Stimulated activated CD8-positive, alpha-beta memory T cell treated with anti-CD3 and anti-CD28 coated beads, Interleukin-7, amount 100 ng/mL, for 1 hour (primary cell): ENCODE measurements around the gene CACNA1G.

Experiments used
- DNase-seq, 2 donors: peaks; one replicate each; pipeline ENCODE4 v3.0.0-alpha.2; 2020; ENCODE audit warnings: low read depth in 2 of 2

The CACNA1G gene

DNA sequence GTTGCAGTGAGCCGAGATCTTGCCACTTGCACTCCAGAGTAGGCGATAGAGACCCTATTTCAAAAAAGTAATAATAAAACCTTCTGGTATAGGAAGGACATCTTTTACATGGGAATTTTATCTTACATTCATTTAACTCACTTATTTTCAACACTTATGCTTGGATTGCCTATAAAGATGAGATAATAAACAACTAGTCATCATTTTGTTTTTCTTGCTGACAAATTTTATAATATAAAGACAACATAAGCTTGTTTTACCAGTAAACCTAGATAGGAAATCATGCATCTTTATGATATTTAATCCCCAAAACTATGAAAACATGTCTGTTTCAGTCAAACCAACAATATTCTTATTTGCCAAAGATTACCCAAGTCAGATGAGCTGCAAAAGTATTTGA, 91.1 kb downstream of the CACNA1G start:
- DNase-seq, result no peak

- DNase-seq, result no peak
These were observed 93.2 kb downstream of the CACNA1G start for GRCh38 chr17:50653738-50654137.

DNA sequence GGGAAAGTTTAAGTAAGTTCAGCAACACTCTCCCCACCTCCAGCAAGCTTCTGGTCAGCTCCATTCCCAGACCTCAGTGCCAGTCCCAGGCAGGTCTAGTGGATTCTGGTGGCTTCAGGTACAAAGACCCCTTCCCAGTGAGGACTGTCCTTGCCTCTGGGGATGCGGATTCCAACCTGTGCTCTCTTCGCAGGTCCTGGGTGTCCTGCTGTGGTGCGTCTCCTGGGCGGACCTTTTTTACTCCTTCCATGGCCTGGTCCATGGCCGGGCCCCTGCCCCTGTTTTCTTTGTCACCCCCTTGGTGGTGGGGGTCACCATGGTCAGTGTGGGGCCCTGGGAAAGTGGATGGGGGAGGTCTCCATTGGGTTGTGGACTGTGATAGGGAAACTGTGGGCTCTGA, 96.0 kb downstream of the CACNA1G start:
- DNase-seq, result no peak

GRCh38 chr17:50657054-50657453, 96.5 kb downstream of the CACNA1G start:
- DNase-seq, result no peak

- no peak for DNase-seq
These were observed 97.1 kb downstream of the CACNA1G start for GRCh38 chr17:50657627-50658026.

DNA sequence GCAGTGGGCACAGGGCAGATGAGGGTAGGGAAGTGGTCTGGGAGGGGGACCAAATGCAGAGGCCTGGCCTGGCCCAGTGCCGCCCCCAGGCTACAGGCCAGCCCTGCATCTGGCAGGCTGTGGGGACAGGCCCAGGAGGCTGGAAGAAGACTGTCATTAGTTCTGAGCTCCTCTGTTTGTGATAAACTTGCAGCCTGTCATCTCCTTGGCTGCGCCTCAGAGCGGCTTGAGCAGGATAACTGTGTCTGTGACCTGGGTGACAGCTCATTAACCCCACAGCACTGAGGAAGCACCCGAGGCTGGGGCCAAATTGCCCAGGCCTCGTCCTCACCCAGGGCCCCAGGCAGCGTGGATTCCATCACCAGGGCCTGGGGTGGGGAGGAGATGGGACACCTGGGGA, 98.1 kb downstream of the CACNA1G start:
- DNase-seq, result no peak

- DNase-seq, result no peak
These were observed 98.7 kb downstream of the CACNA1G start for GRCh38 chr17:50659179-50659578.

GRCh38 chr17:50660042-50660886, 99.7 kb downstream of the CACNA1G start:
- DNase-seq, result no peak

DNA sequence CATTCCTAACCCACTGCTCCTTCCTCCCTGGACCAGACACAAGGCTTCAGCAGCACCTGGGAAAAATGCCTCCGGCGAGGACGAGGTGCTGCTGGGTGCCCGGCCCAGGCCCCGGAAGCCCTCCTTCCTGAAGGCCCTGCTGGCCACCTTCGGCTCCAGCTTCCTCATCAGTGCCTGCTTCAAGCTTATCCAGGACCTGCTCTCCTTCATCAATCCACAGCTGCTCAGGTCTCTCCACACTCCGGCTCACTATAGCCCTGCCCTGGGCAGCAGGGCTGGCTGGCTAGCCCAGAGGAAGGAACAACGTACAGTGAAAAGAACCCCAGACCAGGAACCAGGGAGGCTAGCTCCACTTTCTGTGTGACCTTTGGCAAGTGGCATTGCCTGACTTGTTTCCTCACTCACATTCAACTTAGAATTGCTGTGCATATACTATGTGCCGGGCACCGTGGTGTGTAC, 100.4 kb downstream of the CACNA1G start:
- DNase-seq, result no peak

- no peak for DNase-seq
These were observed 100.8 kb downstream of the CACNA1G start for GRCh38 chr17:50661348-50661747.

GRCh38 chr17:50661795-50662391, 101.4 kb downstream of the CACNA1G start:
- DNase-seq, result no peak

DNA sequence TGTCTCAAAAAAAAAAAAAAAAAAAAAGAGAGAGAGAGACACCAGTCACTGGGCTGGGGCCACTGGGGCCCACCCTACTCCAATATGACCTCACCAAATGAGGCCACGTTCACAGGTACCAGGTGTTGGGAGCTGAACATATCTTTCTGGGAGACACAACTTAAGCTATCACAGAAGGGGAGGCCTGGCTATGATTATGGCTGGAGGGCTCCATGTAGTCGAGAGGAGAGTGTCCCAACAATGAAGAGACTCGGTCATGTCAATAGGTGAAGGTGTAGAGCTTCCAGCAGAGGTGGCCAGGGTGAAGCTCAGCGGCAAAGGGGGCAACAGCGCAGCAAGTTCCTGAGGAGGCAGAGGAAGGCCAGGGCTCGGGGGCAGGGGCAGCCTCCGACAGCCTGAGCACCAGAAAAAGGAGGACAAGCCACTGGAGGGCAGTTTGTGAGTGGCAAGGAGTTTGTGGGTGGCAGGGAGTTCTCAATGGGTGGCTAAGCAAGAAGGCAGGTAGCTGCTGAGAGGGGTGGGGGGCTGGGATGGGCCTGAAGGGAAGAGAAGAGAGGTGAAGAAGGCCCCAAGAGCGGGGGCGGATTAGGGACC, 102.2 kb downstream of the CACNA1G start:
- DNase-seq, result no peak

DNA sequence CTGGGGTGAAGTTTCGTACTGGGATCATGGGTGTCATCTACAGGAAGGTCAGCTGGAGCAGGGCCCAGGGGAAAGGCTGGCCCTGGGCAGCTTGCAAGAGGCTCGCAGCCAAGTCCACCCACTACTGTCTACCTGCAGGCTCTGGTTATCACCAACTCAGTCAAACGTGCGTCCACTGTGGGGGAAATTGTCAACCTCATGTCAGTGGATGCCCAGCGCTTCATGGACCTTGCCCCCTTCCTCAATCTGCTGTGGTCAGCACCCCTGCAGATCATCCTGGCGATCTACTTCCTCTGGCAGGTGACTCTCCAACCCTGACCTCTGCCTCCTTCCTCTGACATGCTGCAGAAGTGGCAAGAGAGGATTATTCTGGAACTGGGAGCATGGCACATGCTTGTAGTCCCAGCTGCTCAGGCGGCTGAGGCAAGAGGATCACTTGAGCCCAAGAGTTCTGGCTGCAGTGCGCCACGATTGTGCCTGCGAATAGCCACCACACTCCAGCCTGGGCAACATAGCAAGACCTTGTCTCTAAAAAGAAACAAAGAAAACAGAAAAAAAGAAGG, 103.4 kb downstream of the CACNA1G start:
- DNase-seq, result no peak

DNA sequence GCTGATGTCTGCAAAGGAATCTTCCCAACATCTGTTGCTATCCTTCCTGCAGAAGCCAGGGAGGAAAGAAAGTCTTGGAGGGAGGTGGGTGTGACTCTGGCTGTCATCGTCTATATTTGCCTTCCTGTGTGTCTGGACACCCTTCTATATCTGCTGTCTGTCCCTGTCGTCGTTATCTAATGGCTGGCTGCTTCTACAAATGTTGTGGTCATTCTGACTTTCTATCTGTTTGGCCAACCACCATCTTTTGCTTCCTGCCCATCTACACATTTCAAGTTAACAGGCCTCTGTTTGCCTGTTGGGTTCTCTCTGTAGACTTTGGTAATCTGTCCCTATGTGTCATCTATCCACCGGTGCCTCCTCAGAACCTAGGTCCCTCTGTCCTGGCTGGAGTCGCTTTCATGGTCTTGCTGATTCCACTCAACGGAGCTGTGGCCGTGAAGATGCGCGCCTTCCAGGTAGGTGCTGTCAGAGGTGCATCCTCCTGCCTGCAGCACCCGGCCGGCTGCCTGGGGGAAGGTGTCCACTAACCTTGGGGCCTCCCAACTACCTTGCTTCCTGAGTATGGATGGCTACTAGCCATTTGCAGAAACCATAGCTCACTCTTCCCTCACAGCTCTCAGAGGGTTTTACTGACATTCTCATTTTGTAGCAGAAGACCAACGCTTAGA, 104.4 kb downstream of the CACNA1G start:
- DNase-seq, result no peak

DNA sequence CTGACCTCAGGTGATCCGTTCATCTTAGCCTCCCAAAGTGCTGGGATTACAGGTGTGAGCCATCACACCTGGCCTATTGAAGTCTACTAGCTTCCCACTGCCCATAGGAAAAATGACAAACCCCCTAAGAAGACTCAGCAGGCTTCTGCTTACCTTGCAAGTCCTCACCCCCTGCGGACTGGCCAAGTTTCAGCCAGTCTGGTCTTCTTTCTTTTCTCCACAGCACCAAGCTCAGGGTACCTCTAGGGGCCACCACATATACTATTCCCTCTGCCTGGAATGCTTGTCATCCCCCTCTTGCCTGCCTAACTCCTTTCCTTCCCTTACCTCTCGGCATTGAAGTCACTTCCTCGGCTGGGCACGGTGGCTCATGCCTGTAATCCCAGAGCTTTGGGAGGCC, 105.3 kb downstream of the CACNA1G start:
- no peak for DNase-seq

- DNase-seq, result no peak
These were observed 105.8 kb downstream of the CACNA1G start for GRCh38 chr17:50666316-50666715.

DNA sequence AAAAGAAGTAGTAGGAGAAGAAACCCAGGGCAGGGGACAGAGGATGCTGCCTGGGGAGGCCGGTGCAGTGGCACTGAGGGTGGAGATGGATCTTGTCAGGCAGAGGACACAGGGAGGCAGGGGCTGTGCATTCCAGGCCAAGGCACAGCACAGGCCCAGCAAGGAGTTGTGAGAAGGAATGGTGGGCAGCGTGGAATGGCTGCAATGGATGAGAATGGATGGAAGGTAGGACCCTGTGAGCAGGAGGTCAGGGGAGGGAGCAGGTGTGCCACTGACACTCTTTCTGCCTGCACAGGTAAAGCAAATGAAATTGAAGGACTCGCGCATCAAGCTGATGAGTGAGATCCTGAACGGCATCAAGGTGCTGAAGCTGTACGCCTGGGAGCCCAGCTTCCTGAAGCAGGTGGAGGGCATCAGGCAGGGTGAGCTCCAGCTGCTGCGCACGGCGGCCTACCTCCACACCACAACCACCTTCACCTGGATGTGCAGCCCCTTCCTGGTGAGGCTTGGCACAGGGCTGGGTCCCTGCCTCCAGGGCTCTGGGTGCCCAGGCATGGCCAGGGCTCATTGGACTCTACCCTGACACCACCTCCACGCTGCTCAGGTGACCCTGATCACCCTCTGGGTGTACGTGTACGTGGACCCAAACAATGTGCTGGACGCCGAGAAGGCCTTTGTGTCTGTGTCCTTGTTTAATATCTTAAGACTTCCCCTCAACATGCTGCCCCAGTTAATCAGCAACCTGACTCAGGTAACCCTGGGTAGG, 106.9 kb downstream of the CACNA1G start:
- no peak for DNase-seq

DNA sequence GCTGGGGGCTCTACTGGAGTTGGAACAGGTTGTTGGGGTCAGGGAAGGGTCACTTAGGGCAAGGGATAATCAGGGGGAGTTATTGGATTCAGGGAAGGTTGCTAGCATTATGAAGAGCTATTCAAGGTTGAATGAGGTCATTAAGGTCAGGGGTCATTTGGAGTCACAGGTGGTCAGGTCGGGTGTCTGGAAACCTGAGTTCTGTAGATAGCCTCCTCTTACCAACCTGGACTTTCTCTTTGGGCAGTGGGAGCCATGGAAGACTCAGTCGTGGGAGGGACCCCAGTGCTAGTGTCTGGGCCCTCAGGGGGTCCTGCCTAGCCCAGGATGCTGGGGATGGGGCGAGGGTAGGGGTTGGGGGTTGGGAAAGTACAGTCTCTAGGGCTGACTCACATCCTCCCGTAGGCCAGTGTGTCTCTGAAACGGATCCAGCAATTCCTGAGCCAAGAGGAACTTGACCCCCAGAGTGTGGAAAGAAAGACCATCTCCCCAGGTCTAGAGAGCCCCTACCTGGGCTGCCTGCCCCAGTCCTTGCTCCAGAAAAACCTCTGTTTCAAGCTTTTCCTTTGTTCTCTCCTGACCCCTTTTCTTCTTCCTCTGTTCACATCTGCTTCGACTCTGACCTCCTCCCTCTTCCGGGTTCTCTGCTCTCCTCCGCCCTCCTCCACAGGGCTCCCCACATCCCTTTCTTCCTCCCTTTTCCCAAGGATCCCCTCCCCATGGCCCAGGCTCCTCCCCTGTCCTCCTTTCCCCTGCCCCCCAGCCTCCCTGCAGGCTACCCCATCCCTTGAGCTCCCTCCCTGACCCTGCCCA, 107.7 kb downstream of the CACNA1G start:
- DNase-seq, result no peak

DNA sequence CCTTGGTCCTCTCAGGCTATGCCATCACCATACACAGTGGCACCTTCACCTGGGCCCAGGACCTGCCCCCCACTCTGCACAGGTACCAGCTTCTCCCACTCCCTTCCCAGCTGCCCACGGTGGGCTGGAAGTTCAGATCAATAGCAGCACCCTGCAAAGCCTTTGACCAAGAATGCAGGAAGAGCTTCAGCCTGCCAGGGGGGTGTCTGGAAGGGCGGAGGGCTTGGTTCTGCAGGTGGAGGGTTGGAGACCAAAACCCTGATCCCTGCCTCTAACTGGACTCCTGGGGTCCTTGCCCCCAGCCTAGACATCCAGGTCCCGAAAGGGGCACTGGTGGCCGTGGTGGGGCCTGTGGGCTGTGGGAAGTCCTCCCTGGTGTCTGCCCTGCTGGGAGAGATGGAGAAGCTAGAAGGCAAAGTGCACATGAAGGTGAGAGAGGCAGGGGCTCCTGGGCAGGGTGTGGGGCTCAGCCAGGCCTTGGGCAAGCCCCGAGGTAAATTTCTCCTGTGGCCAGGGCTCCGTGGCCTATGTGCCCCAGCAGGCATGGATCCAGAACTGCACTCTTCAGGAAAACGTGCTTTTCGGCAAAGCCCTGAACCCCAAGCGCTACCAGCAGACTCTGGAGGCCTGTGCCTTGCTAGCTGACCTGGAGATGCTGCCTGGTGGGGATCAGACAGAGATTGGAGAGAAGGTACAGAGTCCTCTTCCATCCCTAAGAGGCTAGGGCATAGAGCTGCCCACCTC, 108.5 kb downstream of the CACNA1G start:
- DNase-seq, result no peak

DNA sequence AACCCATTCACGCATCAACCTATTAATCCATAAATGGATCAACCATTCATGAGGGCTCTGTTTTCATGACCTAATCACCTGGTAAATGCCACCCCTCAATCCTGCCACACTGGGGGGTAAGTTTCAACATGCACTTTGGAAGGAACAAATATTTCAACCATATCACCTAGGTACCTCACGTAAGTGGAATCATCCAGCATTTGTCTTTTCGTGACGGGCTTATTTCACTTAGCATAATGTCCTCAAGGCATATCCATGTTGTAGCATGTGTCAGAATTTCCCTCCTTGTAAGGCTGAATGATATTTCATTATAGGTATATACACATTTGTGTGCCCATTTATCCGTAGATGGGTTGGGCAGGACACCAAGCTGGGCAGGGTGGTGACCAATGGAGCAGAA, 111.6 kb downstream of the CACNA1G start:
- DNase-seq, result no peak
